Aorta (tissue), 5 donors: ENCODE measurements around the gene DPYSL4. TPM values are rescaled to one million over a fixed set of nuclear protein-coding genes. Genes with fewer than 3 reads are reported as not detected.

Experiments
- ATAC-seq: fragments of 200-7000 bp; cut with Tn5 transposase; one replicate; pipeline ENCODE4 v1.9.1; 2022; ENCODE audit warnings: moderate library complexity; ENCODE audit not compliant: low FRiP score
- DNase-seq, 2 donors: peaks; one replicate each; pipeline ENCODE4 v3.0.0-alpha.2; 2020
- H3K27ac ChIP-seq, 2 donors: one replicate each; pipeline ENCODE4 v1.5.1; 2013; ENCODE audit warnings: low read length in 2 of 2, mild to moderate bottlenecking in 2 of 2, moderate library complexity in 2 of 2, control low read depth in 1 of 2, inconsistent platforms in 1 of 2, low read depth in 1 of 2
- H3K27me3 ChIP-seq, 2 donors: one replicate each; pipeline ENCODE4 v1.6.1; 2013; ENCODE audit warnings: control low read depth in 1 of 2, low read length in 1 of 2, mild to moderate bottlenecking in 1 of 2, moderate library complexity in 1 of 2; ENCODE audit not compliant: insufficient read depth in 2 of 2, control insufficient read depth in 1 of 2
- H3K36me3 ChIP-seq, 2 donors: one replicate each; pipeline ENCODE4 v1.6.1; 2013; ENCODE audit warnings: control low read depth in 1 of 2, low read length in 1 of 2, mild to moderate bottlenecking in 1 of 2; ENCODE audit not compliant: insufficient read depth in 2 of 2, control insufficient read depth in 1 of 2
- H3K4me1 ChIP-seq, 2 donors: one replicate each; pipeline ENCODE4 v1.6.1; 2013; ENCODE audit warnings: low read length in 2 of 2, control low read depth in 1 of 2, mild to moderate bottlenecking in 1 of 2, moderate library complexity in 1 of 2; ENCODE audit not compliant: insufficient read depth in 2 of 2, control insufficient read depth in 1 of 2
- H3K4me3 ChIP-seq, 2 donors: one replicate each; pipeline ENCODE4 v1.5.1; 2013; ENCODE audit warnings: low read length in 2 of 2, control low read depth in 1 of 2, mild to moderate bottlenecking in 1 of 2
- H3K9me3 ChIP-seq: one replicate; pipeline ENCODE4 v1.6.1; 2013; ENCODE audit warnings: mild to moderate bottlenecking, low read length; ENCODE audit not compliant: control insufficient read depth
- WGBS, 2 donors: extraction: QIAGEN DNeasy Blood & Tissue Kit; methylation state at CpG; one replicate each; pipeline ENCODE4 v1.1.7; 2013; 5-methylcytosine and 5-hydroxymethylcytosine counted together
- intact Hi-C, 2 donors: fragments of 100-400 bp; cut with DNase I; formaldehyde crosslinking; loops; one replicate each; pipeline versions ENCODE4 v1.14.2 to v1.15.0; 2022
- polyA plus RNA-seq, 2 donors: library from polyadenylated mRNA; stranded (reverse); fragments of 200-250 nt; gene quantifications; one replicate each; pipeline ENCODE4 v1.2.3, GENCODE V29; 2013
- total RNA-seq, 2 donors: library from RNA; stranded (reverse); fragmentation: NEBNext Ultra II Directional; extraction: Animal tissue kit (Norgen Biotek cat#: 25700); gene quantifications; one replicate each; pipeline ENCODE4 v1.2.1, GENCODE V29; 2021
- donor health status: healthy with polysubstance abuse.
- donor health status: Bipolar disorder and iron deficiency.
- donor health status: DM: no; HTN: no; CAD: no.
- donor health status: DM: no; HTN: no; CAD: no.
- donor health status: DM: yes; HTN: yes; CAD: no.

The DPYSL4 gene
- total and polyA plus RNA-seq, 4 donors: 0.84 to 1.4 (median 0.95) TPM; not detected in 1

DNA sequence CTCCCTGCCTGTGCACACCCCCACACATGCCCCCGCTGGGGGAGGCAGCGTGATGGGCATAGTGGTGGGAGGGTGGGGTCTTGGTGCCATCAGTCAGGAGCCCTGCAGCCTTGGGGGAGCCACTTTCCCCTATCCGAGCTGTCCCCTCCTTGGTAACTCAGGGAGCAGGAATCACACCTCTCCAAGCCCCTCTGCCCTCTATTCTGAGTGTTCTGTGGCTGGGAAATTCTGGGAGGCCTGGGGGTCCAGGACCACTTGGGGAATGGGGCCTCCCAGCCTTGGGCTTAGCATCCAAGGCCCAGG, 11.3 kb downstream of the DPYSL4 start:
- Histone ChIP-seq H3K27me3 (no peaks in the 10 kb centered on the region), H3K4me1 (no peaks in the 10 kb centered on the region), H3K9me3 (no peaks in the 10 kb centered on the region), H3K27ac (no peak overlapping the region), H3K36me3 (no peaks in the 10 kb centered on the region), H3K4me3 (no peak overlapping the region)
- 89 to 95% methylated on average over 3 of the region's 3 CpGs for WGBS, 2 donors
- DNase-seq (peak in 1 of 2 donors; percentile 64), ATAC-seq (no peak)
- intact Hi-C loops: no loop called here

DNA sequence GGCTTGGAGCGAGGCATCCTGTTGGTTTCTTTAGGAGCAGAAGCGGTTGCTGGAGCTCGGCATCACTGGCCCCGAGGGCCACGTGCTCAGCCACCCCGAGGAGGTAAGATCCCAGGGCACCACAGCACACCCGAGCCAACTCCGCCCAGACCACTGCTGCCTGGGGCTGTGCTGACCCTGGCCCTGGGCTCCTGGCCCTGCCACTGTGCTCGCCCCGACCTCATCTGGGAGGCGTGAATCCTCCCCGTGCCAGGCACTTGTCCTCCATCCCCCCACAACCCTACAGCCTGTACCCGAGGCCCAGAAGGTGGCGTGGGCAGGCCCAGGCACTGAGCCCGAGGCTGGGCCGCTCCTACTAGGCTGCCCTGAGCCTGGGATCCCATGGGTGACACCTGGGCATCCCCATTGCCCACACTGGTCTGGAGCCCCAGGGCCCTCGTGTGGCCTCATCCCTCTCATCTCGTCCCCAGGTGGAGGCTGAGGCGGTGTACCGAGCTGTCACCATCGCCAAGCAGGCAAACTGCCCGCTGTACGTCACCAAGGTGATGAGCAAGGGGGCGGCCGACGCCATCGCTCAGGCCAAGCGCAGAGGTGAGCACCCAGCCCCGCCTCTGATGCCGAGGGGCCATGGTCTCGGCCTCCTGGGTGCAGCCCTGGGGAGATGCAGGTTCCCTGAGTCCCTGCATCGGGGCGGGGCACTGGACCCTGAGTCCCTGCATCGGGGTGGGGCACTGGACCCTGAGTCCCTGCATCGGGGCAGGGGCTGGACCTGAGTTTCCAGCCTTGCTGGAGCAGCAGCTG, 11.8 kb downstream of the DPYSL4 start:
- WGBS, 2 donors: 92% methylated on average over 35 of the region's 35 CpGs
- DNase-seq (peak; percentile 38 to 74), ATAC-seq (no peak)

DNA sequence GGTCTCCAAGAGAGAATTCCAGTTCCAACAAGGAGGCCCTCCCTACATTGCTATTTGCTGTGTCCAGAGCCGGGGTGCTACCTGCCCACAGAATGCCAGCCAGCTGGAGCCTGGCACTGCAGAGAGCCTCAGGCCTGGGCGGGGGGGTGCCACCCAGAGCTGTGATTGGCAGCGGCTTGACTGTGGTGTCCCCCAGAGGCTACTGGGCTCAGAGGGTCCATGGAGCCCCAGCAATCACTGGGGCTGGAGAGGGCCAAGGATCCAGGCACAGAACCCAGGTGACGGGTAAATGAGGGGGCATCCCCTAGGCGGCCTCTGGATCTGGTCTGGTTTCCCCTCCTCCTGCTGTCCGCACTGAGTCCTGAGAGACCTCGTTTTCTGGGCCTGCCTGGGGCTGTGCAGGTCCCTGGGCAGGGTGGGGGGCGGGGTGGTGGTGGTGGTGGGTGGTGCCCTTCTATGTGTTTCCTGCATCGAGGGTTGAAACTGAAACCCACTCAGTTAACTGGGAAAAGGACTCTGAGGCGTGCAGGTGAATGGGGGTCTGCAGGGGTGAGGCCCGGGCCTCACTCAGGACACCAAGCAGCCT, 12.6 kb downstream of the DPYSL4 start:
- Histone ChIP-seq H3K4me1 (no peaks in the 10 kb centered on the region), H3K4me3 (no peak overlapping the region), H3K9me3 (no peaks in the 10 kb centered on the region), H3K36me3 (no peaks in the 10 kb centered on the region), H3K27ac (no peak overlapping the region), H3K27me3 (no peaks in the 10 kb centered on the region)
- ATAC-seq (no peak), DNase-seq (peak; percentile 22 to 35)
- WGBS, 2 donors: 76 to 81% methylated on average over 9 to 11 of the region's 11 CpGs
- intact Hi-C loops: no loop called here

More for the DNA sequence above, 11.8 kb downstream of the DPYSL4 start:
- intact Hi-C loops: no loop called here
- Histone ChIP-seq H3K4me1 (no peaks in the 10 kb centered on the region), H3K27ac (no peak overlapping the region), H3K27me3 (no peaks in the 10 kb centered on the region), H3K4me3 (no peak overlapping the region), H3K36me3 (no peaks in the 10 kb centered on the region), H3K9me3 (no peaks in the 10 kb centered on the region)

DNA sequence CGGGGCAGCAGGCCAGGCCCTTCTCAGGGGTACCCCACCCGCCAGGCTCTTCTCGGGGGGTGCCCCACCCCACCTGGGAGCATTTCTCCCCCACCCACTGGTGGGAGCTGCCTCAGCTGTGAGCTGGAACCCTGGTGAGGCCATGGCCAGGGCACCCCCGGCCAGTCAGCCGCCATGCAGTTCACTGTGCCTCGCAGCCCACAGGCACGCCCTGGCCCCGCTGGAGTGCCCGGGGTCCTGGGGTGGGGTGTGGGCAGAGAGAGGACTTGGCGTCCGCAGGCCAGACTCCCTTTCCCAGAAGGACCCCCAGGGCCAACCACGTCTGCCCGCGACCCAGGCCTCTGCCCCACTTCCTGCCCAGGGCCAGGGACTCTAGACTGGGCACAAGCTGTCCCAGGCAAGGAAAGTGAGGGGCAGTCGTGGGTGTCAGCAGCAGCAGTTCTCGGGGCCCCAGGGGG, 13.1 kb downstream of the DPYSL4 start:
- Histone ChIP-seq H3K27me3 (no peaks in the 10 kb centered on the region), H3K9me3 (no peaks in the 10 kb centered on the region), H3K36me3 (no peaks in the 10 kb centered on the region), H3K4me3 (no peak overlapping the region), H3K27ac (no peak overlapping the region), H3K4me1 (no peaks in the 10 kb centered on the region)
- DNase-seq (peak; percentile 33 to 55), ATAC-seq (no peak)
- intact Hi-C loops: no loop called here
- 87 to 92% methylated on average over 13 to 16 of the region's 16 CpGs for whole genome bisulfite sequencing, 2 donors

DNA sequence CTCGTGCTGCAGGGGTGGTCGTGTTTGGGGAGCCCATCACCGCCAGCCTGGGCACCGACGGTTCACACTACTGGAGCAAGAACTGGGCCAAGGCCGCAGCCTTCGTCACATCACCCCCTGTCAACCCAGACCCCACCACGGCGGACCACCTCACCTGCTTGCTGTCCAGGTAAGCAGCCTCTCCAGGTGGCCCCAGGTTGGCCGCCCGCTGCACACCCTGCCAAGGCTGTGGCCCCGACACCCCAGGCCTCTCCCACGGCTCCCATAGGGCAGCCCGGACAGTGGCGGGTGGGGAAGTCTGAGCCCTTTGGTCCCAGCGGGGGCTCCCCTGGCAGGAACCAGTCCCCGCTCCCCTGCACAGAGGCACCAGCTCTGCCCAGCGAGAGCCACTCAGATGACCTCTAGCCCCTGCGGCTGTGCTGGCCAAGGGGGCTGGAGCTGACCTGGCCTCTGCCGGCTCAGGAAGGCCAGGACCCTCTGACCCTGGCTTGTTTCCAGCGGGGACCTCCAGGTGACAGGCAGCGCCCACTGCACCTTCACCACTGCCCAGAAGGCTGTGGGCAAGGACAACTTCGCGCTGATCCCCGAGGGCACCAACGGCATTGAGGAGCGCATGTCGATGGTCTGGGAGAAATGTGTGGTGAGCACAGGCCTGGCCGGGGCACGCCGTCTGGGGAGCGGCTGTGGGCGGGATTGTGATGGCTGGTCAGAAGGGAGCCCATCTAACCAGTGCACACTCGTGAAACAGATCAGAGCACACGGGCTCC, 13.8 kb downstream of the DPYSL4 start:
- Histone ChIP-seq H3K27me3 (no peaks in the 10 kb centered on the region), H3K4me3 (no peak overlapping the region), H3K27ac (no peak overlapping the region), H3K9me3 (no peaks in the 10 kb centered on the region), H3K4me1 (no peaks in the 10 kb centered on the region), H3K36me3 (no peaks in the 10 kb centered on the region)
- DNase-seq (peak in 1 of 2 donors; percentile 40), ATAC-seq (no peak)
- intact Hi-C loops: no loop called here
- 90% methylated on average over 33 to 35 of the region's 35 CpGs for WGBS, 2 donors

DNA sequence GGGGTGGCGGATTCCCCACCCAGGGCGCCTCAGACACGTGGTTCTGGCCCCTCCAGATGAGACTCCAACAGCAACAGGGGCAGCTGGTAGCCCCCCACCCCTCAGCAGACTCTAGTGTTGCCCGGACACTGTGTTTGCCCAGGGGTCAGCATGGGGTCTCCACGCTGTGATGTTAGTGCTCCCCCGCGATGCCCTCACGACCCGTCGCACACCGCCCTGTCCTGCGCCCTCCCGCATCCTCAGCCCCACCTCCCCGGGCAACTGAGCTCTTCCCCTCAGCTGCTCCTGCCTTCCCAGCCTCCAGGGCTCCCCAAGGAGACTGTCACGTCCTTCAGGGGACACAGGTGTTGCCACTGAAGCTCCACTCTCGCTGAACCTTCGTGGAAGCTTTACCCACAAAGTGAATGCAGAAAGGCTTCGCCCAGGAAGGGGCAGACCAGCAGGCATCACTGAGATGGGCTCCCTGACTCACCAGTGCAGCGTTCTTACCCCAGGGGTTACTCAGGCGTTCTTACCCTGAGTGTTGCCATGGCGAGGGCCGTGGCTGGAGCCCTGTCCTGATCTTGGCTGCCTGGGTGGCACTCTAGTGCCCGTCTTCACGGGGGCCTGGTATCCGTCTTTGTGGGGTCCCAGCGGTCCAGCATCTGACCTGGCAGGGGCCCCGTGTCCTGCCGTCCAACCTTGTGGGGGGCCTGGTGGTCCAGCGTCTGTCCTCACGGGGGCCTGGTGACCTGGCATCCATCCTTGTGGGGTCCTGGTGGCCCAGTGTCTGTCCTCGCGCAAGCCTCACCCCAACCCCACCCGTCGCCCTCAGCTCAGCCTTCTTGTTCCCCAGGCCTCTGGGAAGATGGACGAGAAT, 14.6 kb downstream of the DPYSL4 start:
- H3K27ac ChIP-seq: no peak overlapping the region
- ATAC-seq: no peak
- intact Hi-C loops: no loop called here
- H3K36me3 ChIP-seq: no peaks in the 10 kb centered on the region
- peak in 1 of 2 donors; percentile 45 for DNase-seq
- no peaks in the 10 kb centered on the region for H3K4me1 ChIP-seq
- H3K4me3 ChIP-seq: no peak overlapping the region
- WGBS, 2 donors: 89% methylated on average over 35 of the region's 35 CpGs
- no peaks in the 10 kb centered on the region for H3K9me3 ChIP-seq
- H3K27me3 ChIP-seq: no peaks in the 10 kb centered on the region

DNA sequence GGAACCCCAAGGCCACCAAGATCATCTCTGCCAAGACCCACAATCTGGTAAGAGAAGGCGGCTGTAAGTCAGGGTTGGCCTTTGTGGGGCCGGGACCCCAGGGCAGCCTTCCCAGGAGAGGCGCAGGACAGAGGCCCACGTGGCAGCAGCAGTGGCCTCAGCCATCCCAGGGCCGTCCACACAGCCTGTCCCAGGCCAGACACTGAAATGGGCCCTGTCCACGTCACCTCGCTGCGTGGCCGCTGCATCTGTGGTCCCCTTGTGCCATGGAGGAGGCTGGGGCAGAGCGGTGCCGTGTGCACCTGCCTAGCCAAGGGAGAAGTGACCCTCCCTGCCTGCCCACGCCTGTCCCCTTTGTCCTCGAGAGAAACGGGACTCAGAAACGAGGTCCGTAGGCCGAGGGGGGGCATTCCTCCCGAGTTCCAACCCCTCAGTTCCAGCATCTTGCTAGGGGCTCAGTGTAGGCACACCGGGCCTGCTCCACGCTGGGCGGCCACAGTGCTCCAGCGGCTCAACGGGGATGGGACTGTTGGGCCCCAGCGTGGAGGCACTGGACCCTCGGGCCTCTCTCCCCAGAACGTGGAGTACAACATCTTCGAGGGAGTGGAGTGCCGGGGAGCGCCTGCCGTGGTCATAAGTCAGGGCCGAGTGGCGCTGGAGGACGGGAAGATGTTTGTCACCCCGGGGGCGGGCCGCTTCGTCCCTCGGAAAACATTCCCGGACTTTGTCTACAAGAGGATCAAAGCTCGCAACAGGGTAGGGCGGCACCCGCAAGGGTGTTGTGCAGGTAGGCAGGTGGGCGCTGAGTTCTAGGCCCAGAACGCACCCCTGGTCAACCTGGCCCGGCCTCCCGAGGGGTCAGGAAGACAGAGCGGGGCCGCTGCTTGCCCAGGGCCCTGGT, 15.6 kb downstream of the DPYSL4 start:
- Histone ChIP-seq H3K4me3 (no peak overlapping the region), H3K4me1 (no peaks in the 10 kb centered on the region), H3K9me3 (no peaks in the 10 kb centered on the region), H3K36me3 (no peaks in the 10 kb centered on the region), H3K27ac (no peak overlapping the region), H3K27me3 (no peaks in the 10 kb centered on the region)
- intact Hi-C loops: no loop called here
- 91% methylated on average over 48 of the region's 48 CpGs for WGBS, 2 donors
- ATAC-seq: no peak
- DNase-seq: peak in 1 of 2 donors; percentile 34
